ENCODE data around the gene CYP3A7. TPM values are rescaled to one million over a fixed set of nuclear protein-coding genes. Genes with fewer than 3 reads are reported as not detected.
"Not testable (repeated sequence)": the region's sequence is repeated elsewhere in the genome, so short reads cannot be mapped to it uniquely, and the experiment has no call there.

Gene CYP3A7
- total RNA-seq: 1 to 10 TPM in 1 of 4 donors, under 1 TPM in 2, not detected in 1; 0.56 to 2.8 (median 0.60) TPM

DNA sequence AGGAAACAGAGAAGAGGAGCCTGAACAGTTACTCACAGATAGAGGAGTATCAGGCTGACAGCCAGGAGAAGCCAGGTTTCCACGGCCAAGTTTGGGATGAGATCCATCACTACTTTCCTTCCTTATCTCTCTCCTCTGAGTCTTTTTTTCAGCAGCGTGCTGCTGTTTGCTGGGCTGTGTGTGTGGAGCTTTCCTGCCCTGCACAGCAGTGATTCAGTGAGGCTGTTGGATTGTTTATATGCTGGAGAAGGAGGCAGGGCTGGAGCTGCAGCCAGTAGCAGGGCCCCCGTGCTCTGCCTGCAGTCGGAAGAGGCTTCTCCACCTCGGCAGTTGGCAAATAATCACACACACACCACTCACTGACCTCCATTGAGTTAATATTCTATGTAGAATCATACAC, at the start of gene CYP3A7:
CYP3A7 (minus strand) TSS at position 210 of the 400 bp plus-strand sequence; CDS start at position 107, 103 bp downstream.
- TF ChIP-seq, protein P1, sequence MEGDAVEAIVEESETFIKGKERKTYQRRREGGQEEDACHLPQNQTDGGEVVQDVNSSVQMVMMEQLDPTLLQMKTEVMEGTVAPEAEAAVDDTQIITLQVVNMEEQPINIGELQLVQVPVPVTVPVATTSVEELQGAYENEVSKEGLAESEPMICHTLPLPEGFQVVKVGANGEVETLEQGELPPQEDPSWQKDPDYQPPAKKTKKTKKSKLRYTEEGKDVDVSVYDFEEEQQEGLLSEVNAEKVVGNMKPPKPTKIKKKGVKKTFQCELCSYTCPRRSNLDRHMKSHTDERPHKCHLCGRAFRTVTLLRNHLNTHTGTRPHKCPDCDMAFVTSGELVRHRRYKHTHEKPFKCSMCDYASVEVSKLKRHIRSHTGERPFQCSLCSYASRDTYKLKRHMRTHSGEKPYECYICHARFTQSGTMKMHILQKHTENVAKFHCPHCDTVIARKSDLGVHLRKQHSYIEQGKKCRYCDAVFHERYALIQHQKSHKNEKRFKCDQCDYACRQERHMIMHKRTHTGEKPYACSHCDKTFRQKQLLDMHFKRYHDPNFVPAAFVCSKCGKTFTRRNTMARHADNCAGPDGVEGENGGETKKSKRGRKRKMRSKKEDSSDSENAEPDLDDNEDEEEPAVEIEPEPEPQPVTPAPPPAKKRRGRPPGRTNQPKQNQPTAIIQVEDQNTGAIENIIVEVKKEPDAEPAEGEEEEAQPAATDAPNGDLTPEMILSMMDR (IDR thresholded peaks at IDR 0.05): no peak
- DNase-seq (ENCODE audit: low spot score) (no peak), ATAC-seq (ENCODE audit: low FRiP score) (peak; percentile 77)

DNA sequence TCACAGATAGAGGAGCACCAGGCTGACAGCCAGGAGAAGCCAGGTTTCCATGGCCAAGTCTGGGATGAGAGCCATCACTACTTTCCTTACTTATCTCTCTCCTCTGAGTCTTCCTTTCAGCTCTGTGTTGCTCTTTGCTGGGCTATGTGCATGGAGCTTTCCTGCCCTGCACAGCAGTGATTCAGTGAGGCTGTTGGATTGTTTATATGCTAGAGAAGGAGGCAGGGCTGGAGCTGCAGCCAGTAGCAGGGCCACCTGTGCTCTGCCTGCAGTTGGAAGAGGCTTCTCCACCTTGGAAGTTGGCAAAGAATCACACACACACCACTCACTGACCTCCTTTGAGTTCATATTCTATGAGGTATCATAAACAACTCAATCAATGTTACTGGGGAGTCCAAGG, 49.0 kb upstream of the CYP3A7 start, which contains the start of gene CYP3A4:
CYP3A4 (minus strand) TSS at position 178 of the 400 bp plus-strand sequence; CDS start at position 75, 103 bp downstream.
- TF ChIP-seq, protein P1 (IDR thresholded peaks at IDR 0.05): no peak
- no peak for DNase-seq (ENCODE audit: low spot score)
- peak; percentile 67 for ATAC-seq (ENCODE audit: low FRiP score)

DNA sequence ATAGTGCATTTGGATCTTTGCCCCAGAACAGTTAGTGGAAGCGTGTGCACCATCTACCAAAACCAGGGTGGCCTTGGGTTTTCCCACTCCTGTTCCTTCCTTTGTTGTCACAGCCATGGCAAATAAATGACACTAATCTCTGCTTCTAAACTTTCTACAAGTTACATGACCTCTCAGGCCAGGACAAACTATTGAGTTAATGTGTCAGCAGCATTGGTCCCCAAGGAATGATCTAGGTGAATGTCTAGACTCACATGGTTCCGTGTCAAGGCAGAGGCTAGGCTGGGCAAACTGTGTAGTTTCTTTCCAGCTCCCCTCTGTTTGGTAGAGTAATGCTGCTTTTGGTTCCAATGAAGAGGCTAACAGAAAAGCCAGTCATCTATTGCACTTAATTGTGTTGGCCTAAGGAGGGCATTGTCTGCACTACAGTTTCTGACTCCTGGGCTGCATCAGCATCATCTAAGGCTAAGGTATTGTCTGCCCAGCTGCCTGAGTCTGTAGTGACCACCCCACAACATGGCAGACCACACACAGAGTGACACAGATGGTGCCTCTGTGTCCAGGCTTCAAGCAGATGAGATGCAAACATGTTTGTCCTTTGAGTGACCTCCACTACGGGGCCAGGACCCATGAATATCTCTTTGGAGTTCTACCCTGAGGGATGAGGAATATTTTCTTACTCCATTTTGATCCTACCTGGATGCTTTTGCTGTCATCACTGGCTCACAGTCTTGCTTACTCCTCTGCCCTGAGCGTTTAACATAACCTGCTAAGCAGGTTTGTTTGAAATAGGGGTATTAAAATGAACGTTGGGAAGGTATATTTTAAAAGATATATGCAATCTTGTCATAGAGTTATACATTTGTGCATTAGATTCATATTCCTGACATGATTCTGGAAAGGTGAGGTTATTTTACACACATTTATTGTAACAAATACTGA, 47.3 kb upstream of the CYP3A7 start:
- DNase-seq (ENCODE audit: low spot score) (no peak), ATAC-seq (ENCODE audit: low FRiP score) (no peak)
- TF ChIP-seq, protein P1 (IDR thresholded peaks at IDR 0.05): no peak

DNA sequence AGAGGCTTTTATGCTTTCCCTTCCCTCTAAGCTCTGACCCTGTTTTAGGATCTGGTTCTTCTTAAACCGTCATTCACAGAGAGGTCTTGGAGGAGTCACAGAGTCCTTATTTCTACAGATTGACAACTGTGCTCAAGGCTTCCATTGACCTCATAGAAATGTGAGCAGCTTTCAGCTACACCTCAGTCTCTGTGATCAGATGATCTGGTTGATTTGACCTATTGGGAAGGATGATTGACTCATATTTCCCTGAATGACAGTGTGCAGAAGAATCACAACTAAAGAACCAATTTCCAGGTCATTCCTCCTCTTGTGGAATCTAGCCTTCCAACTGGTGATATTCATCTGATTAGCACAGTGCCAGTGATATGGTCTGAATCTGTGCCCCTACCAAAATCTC, 45.6 kb upstream of the CYP3A7 start:
- DNase-seq (ENCODE audit: low spot score): no peak
- no peak for ATAC-seq (ENCODE audit: low FRiP score)
- TF ChIP-seq, protein P1 (IDR thresholded peaks at IDR 0.05): no peak

DNA sequence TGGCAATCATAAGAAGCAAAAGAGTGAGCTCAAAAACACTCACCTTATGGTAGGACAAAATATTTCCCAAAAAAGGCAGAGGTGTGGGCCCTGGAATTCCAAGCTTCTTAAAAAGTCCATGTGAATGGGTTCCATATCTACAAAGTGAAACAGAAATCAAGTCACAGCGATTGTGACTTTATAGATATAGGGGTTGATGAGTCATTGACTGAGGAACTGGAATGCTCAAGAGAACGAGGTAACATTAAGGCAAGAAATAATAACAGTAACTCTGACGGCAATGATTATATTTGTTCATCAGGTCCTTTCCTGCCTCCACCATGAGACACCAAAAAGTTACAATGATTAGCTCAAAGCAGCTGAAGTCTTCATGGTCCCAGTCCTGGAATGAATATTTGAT, 45.0 kb upstream of the CYP3A7 start:
- TF ChIP-seq, protein P1 (IDR thresholded peaks at IDR 0.05): no peak

DNA sequence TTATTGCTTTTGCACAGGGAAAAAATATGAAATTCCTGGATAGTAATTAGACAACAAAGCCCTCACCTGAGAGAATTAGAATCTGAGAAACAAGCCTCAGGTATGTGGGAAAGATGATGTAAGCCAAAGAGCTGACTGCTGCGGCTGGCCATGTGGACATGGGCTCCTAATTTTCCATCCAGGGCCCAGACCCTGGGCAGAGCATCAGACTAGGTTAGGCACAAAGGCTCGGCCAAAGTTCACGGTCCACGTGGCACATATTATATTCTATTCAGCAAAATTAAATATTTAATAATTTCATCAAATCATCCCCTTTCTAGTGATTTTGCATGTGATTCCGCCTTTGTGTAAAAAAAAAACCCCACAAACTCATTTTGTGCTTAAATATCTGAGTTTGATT, 43.9 kb upstream of the CYP3A7 start:
- TF ChIP-seq, protein P1 (IDR thresholded peaks at IDR 0.05): no peak
- ATAC-seq (ENCODE audit: low FRiP score) (no peak), DNase-seq (ENCODE audit: low spot score) (no peak)

More for the DNA sequence above, 45.0 kb upstream of the CYP3A7 start:
- ATAC-seq (ENCODE audit: low FRiP score) (no peak), DNase-seq (ENCODE audit: low spot score) (no peak)

DNA sequence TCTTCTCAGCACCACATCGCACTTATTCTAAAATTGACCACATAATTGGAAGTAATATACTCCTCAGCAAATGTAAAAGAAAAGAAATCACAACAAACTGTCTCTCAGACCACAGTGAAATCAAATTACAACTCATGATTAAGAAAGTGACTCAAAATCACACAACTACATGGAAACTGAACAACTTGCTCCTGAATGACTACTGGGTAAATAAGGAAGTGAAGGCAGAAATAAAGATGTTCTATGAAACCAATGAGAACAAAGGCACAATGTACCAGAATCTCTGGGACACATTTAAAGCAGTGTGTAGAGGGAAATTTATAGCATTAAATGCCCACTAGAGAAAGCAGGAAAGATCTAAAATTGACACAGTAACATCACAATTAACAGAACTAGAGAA, 38.4 kb upstream of the CYP3A7 start:
- not testable (repeated sequence) for DNase-seq (ENCODE audit: low spot score); ATAC-seq (ENCODE audit: low FRiP score)

Data from omental fat pad (tissue), 4 donors.